Measurements from ENCODE around the gene TPX2.

The TPX2 gene

GRCh38 chr20:31713312-31714273 is 25.5 kb upstream of the TPX2 start (continued):
- TF ChIP-seq ZBTB10 (tag by site-specific recombination; IDR thresholded peaks at IDR 0.05) (no peak), ZBTB17 (tag by site-specific recombination; IDR thresholded peaks at IDR 0.05) (no peak), REST (tag by site-specific recombination; IDR thresholded peaks at IDR 0.05) (no peak), ZNF777 (tag by site-specific recombination; IDR thresholded peaks at IDR 0.05; ENCODE audit: borderline replicate concordance) (no peak), KLF10 (tag by site-specific recombination; IDR thresholded peaks at IDR 0.05) (no peak), HOXD13 (CRISPR knock-in tag; IDR thresholded peaks at IDR 0.05; ENCODE audit: borderline replicate concordance) (no peak)

GRCh38 chr20:31715766-31716165 is 23.3 kb upstream of the TPX2 start:
- ChIA-PET POLR2A (interaction anchor here (1.5 kb wide), 1 partner anchor 52 kb away, joined by 4 read pairs; no protein-coding TSS in a partner anchor), CTCF (interaction anchor here (0.8 to 10.4 kb wide), 3 partner anchors 8 to 103 kb away, joined by 3 to 303 read pairs (median 4); no protein-coding TSS in a partner anchor)
- Histone ChIP-seq H3K36me3 (ENCODE audit: control insufficient read depth in 2 of 2, insufficient read depth in 1 of 2, low read length in 2 of 2) (peaks cover 0 to 52% of the 10 kb centered on the region in 2 experiments; a peak in 1 of 3 replicates), H3K27ac (ENCODE audit: extremely low read depth, low read depth, low read length) (no peak overlapping the region), H3K9me3 (ENCODE audit: control insufficient read depth, insufficient read depth, low read depth, low read length) (no peaks in the 10 kb centered on the region), H3K4me1 (ENCODE audit: control insufficient read depth, insufficient read depth, low read length) (peaks cover 18% of the 10 kb centered on the region; the same call in 1 of the 2 replicates), H3K4me3 (ENCODE audit: low read depth, low read length) (no peak overlapping the region)
- no peak for TF ChIP-seq ZNF132 (tag by site-specific recombination; IDR thresholded peaks at IDR 0.05; ENCODE audit: borderline replicate concordance)
- no peak for TF ChIP-seq ZNF610 (tag by site-specific recombination; IDR thresholded peaks at IDR 0.05; ENCODE audit: borderline replicate concordance)
- TF ChIP-seq ZFP41 (tag by site-specific recombination; IDR thresholded peaks at IDR 0.05; ENCODE audit: borderline replicate concordance): no peak
- no peak for TF ChIP-seq ZNF600 (tag by site-specific recombination; IDR thresholded peaks at IDR 0.05)
- TF ChIP-seq GLI4 (tag by site-specific recombination; IDR thresholded peaks at IDR 0.05): no peak
- TF ChIP-seq TRIM28 (IDR thresholded peaks at IDR 0.05; ENCODE audit: borderline replicate concordance, low read length): no peak
- TF ChIP-seq ZNF449 (tag by site-specific recombination; IDR thresholded peaks at IDR 0.05): no peak
- TF ChIP-seq ZNF707 (tag by site-specific recombination; IDR thresholded peaks at IDR 0.05): no peak
- TF ChIP-seq ZFHX2 (tag by site-specific recombination; conservative IDR thresholded peaks at IDR 0.05): peak; percentile 53
- no peak for TF ChIP-seq ZNF354C (tag by site-specific recombination; IDR thresholded peaks at IDR 0.05; ENCODE audit: borderline replicate concordance, low read depth)
- TF ChIP-seq ZNF596 (tag by site-specific recombination; IDR thresholded peaks at IDR 0.05): no peak
- no peak for TF ChIP-seq ZNF146 (tag by site-specific recombination; IDR thresholded peaks at IDR 0.05)
- TF ChIP-seq ZNF658 (tag by site-specific recombination; IDR thresholded peaks at IDR 0.05): no peak
- peak; percentile 50; the same call in 1 of the 2 replicates for TF ChIP-seq EGR2 (tag by site-specific recombination; IDR thresholded peaks at IDR 0.05; ENCODE audit: low read depth)
